GM18526 (cell line): ENCODE data around the gene CENPB.

Experiments used
- POLR2A ChIP-seq: IDR thresholded peaks from 3 replicates; pipeline ENCODE4 v1.6.1; 2011; ENCODE audit not compliant: insufficient read length; ENCODE audit errors: extremely low read depth

CENPB gene

DNA sequence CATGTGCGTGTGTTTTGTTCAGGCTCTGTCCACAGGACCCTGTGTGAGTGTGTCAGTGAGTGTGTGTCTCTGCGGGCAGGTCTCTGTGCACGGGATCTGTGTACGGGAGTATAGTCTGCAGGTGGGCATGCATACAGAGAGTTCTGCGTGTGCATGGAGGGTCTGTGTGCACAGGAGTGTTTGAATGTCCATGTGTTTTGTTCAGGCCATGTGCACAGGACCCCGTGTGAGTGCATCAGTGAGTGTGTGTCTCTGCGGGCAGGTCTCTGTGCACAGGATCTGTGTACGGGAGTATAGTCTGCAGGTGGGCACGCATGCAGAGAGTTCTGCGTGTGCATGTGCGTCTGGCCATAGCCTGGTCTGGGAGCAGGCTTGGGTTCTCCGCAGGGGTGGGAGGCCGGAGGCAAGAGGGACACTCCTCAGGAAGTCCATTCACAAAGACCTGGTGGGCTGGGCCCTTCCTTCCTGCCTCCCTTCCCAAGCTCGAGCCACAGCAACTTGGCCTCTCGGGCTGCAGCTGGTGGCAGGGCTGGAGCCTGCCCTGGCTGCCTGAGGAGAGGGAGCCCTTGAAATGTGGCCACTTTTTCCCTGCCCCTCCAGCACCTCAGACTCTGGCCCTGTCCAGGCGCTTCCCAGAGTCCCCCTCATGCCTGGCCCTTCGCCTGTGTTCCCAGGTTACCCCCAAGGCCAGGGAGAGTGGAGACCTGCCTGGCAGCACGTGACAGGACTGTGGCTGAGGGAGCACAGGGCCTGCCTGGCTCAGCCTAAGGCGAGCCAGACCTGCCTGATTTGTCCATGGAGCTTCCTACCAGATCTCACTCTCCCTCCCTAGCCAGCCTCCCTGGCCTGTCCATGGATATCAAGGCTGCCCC, 47.2 kb downstream of the CENPB start:
- no peak for TF ChIP-seq POLR2A

DNA sequence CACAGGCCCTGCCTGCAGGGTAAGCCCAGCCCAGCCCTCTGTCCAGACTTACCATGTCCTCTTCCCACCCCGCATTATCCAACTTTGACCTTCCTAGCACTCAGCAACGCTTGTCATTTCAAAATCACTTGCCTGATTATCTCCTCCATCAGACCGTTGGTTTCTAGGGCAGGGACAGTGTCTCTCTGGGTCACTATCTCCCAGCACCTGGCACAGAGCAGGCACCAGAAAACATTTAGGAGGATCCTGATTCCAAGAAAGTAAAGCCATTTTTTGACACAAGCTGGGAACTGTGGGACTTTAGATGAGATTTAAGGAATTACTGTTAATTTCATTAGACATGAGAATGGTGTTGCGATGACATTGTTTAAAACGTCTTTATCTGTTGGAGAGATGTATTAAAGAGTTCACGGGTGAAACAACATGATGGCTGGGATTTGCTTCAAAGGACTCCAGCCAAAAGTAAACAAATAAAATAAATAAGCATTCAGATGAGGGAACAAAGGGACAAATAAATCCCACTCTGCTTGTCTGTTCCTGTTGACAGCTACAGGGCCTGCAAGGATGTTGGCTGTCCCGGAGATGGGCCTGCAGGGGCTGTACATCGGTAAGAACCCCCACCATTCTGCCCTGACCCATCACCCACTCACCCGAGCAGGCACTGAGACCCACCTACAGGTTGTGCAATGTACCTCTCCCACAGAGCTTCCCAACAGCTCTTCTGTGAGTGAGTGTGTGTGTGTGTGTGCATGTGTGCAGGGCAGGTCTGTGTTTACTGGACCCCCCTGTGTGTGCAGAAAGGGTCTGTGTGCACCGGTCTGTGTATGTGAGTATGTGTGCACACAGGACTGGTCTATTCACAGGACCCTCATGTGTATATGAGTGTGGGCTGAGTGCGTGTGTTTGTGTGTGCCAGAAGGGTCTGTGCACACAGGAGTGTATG, 48.2 kb downstream of the CENPB start:
- TF ChIP-seq POLR2A: no peak

DNA sequence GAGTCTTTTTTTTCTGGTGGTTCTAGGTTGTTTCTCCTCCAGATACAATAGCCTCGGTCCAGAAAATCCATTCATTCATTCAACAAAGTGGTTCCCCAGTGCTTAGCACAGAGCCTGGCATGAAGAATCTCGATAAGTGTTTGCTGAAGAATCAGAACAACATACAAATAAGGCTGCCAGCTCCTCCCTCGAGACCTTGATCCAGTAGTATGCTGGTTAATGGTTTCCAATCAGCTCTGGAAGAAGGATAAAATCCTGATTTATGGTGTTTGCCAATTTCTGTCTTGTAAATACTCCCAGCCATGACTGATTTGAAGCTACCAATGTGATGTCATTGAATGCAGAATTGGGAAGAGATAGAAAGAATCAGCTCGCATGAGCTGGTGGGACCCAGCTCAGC, 50.8 kb downstream of the CENPB start:
- no peak for TF ChIP-seq POLR2A

DNA sequence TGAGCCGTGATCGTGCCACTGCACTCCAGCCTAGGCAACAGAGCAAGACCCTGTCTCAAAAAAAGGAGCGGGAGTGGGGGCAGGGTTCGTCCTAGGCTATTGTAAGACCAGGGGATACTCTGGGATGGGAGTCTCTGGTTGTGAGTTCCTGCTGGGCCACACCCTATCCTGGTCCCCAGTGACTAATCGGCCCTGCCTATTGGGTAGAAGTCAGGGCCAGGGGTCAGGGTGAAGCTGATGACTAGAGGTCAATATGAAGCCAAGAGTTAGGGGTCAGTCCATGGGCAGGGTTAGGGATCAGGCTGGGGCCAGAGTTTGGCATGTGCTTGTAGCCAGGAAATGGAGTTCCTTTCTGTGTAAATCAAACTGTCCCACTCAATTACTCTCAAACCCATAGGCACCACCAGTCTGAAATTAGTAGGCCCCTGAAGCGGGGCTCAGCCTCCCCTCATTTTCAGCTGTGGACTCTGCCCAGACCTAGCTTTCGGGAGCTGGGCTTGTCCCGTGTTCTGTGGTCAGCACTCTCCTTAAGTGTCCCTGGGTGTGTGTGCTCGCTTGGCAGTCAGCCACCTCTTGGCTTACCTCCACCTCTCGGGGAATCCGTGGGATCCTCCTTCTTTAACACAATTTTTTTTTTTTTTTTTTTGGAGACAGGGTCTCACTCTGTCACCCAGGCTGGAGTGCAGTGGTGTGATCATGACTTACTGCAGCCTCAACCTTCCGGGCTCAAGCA, 52.3 kb downstream of the CENPB start:
- TF ChIP-seq POLR2A: no peak
